ENCODE results near the gene NEDD1.

Gene NEDD1

GRCh38 chr12:96870946-96871345 is 36.1 kb upstream of the NEDD1 start:
- H3K27ac ChIP-seq: no peak overlapping the region

GRCh38 chr12:96872961-96873360 is 34.1 kb upstream of the NEDD1 start:
- TF ChIP-seq ZFX (IDR thresholded peaks at IDR 0.05): no peak
- TF ChIP-seq, protein P1, sequence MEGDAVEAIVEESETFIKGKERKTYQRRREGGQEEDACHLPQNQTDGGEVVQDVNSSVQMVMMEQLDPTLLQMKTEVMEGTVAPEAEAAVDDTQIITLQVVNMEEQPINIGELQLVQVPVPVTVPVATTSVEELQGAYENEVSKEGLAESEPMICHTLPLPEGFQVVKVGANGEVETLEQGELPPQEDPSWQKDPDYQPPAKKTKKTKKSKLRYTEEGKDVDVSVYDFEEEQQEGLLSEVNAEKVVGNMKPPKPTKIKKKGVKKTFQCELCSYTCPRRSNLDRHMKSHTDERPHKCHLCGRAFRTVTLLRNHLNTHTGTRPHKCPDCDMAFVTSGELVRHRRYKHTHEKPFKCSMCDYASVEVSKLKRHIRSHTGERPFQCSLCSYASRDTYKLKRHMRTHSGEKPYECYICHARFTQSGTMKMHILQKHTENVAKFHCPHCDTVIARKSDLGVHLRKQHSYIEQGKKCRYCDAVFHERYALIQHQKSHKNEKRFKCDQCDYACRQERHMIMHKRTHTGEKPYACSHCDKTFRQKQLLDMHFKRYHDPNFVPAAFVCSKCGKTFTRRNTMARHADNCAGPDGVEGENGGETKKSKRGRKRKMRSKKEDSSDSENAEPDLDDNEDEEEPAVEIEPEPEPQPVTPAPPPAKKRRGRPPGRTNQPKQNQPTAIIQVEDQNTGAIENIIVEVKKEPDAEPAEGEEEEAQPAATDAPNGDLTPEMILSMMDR (conservative IDR thresholded peaks at IDR 0.05): no peak
- no peak overlapping the region for H3K27ac ChIP-seq

More at GRCh38 chr12:96870946-96871345, 36.1 kb upstream of the NEDD1 start:
- no peak for TF ChIP-seq ZFX (IDR thresholded peaks at IDR 0.05)
- TF ChIP-seq, protein P1 (conservative IDR thresholded peaks at IDR 0.05): no peak

DNA sequence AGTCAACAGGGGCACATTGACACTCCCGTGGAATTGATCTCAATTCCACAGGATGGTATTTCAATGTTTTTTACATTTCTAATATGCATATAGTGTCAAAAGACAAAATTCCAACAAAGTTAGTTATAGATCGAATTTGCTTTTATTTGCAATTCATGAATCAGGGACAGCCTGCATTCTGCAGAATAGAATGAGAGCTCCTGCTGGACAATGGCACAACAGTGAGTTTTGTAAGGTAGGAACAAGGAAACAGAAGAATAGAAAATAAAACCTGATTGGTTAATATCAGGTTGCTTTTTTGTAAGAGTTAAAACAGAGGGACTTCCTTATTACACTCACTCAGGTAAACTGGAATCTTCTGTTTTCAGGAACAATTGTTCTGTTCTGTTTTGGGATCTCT is 32.8 kb upstream of the NEDD1 start:
- TF ChIP-seq ZFX (IDR thresholded peaks at IDR 0.05): no peak
- TF ChIP-seq, protein P1 (conservative IDR thresholded peaks at IDR 0.05): no peak

GRCh38 chr12:96876966-96877365 is 30.1 kb upstream of the NEDD1 start:
- no peak overlapping the region for H3K27ac ChIP-seq
- TF ChIP-seq ZFX (IDR thresholded peaks at IDR 0.05): no peak
- TF ChIP-seq, protein P1 (conservative IDR thresholded peaks at IDR 0.05): no peak

More for the DNA sequence above, 32.8 kb upstream of the NEDD1 start:
- H3K27ac ChIP-seq: no peak overlapping the region

DNA sequence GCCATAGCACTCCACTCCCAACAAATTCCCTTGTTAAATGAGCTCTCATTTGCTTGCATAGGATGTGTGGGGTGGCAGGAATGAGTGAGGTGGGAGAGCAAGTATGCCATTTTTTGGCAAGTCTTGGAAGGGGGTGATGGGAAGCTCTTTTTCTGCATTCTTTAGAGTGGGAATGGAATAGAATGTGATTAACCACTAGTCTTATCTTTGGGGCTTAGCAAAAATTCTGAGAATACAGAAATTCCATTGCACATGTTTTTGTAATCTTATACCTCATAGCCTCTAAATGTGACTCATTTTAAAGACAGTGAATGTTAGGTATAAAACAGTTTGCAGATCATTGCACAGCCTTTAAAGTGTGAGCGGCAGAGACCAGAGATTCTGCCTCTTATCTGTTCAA is 28.4 kb upstream of the NEDD1 start:
- H3K27ac ChIP-seq: no peak overlapping the region

GRCh38 chr12:96879301-96879700 is 27.8 kb upstream of the NEDD1 start:
- TF ChIP-seq ZFX (IDR thresholded peaks at IDR 0.05): no peak
- TF ChIP-seq, protein P1 (conservative IDR thresholded peaks at IDR 0.05): no peak

More for the DNA sequence above, 28.4 kb upstream of the NEDD1 start:
- no peak for TF ChIP-seq ZFX (IDR thresholded peaks at IDR 0.05)
- TF ChIP-seq, protein P1 (conservative IDR thresholded peaks at IDR 0.05): no peak

GRCh38 chr12:96880220-96880619 is 26.8 kb upstream of the NEDD1 start:
- TF ChIP-seq, protein P1 (conservative IDR thresholded peaks at IDR 0.05): no peak
- no peak for TF ChIP-seq ZFX (IDR thresholded peaks at IDR 0.05)

More at GRCh38 chr12:96879301-96879700, 27.8 kb upstream of the NEDD1 start:
- H3K27ac ChIP-seq: no peak overlapping the region

More at GRCh38 chr12:96880220-96880619, 26.8 kb upstream of the NEDD1 start:
- H3K27ac ChIP-seq: no peak overlapping the region

All from C4-2B (cell line).